ENCODE measurements around the gene SPINT1. TPM values are rescaled to one million over a fixed set of nuclear protein-coding genes. Genes with fewer than 3 reads are reported as not detected.
A peak's percentile ranks its signal among the peaks of the same experiment; 100 is the strongest.

SPINT1 gene
- total RNA-seq, 5 donors from 2014 or later (not counting 1 experiment from before 2014, with no cell fraction given), result 1.6 to 6.6 (median 5.1) TPM

DNA sequence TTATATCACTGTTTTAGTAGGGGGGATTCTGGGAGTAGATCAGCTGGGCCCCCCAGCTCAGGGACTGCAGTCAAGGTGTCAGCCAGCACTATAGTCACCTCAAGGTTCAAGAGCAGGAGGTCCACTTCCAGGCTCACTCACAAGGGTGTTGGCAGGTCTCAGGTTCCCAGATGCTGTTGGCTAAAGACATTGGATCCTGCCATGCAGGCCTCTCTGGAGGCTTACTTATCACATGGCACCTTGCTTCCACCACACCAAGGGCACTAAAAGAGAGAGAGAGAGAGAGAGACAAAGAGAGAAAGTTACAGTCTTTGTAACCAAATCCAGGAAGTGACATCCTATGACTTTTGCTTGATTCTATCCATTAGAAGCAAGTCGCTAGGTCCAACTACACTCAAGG, 7.8 kb upstream of the SPINT1 start:
- peaks cover 0 to 3% of the 10 kb centered on the region in 2 experiments for H3K27me3 ChIP-seq (replicated peaks in 1 of 2; ENCODE audit: control insufficient read depth in 2 of 2, extremely low read depth in 1 of 2, insufficient read depth in 2 of 2, low read length in 1 of 2)
- no peaks in the 10 kb centered on the region for H3K36me3 Mint-ChIP-seq
- H3K9me3 Mint-ChIP-seq, result no peaks in the 10 kb centered on the region
- WGBS (ENCODE audit: insufficient coverage), result 80% methylated on average over 1 of the region's 1 CpG
- H3K4me1 ChIP-seq (ENCODE audit: control insufficient read depth in 1 of 2, extremely low read depth in 1 of 2, insufficient read depth in 2 of 2, low read length in 2 of 2), result no peaks in the 10 kb centered on the region
- POLR2A ChIA-PET, result interaction anchor here in 1 of 2 donors (0.8 kb wide), 1 partner anchor 31 kb away, joined by 3 read pairs; no protein-coding TSS in a partner anchor
- H3K36me3 ChIP-seq (ENCODE audit: control insufficient read depth in 2 of 2, extremely low read depth in 1 of 2, insufficient read depth in 1 of 2, low read length in 1 of 2), result no peaks in the 10 kb centered on the region
- no peak overlapping the region for H3K4me3 Mint-ChIP-seq
- H3K4me3 ChIP-seq (ENCODE audit: control insufficient read depth in 1 of 2, extremely low read depth in 1 of 2, low read length in 1 of 2), result no peak overlapping the region
- no peaks in the 10 kb centered on the region for H3K4me1 Mint-ChIP-seq
- H3K27me3 Mint-ChIP-seq, result no peaks in the 10 kb centered on the region
- no peak for DNase-seq
- H3K9me3 ChIP-seq, result no peaks in the 10 kb centered on the region
- no peak overlapping the region for H3K27ac Mint-ChIP-seq
- CTCF ChIA-PET, result no interaction called here
- no peak for ATAC-seq (replicated peaks in 1 of 4)
- no peak overlapping the region for H3K27ac ChIP-seq (ENCODE audit: low read length)

DNA sequence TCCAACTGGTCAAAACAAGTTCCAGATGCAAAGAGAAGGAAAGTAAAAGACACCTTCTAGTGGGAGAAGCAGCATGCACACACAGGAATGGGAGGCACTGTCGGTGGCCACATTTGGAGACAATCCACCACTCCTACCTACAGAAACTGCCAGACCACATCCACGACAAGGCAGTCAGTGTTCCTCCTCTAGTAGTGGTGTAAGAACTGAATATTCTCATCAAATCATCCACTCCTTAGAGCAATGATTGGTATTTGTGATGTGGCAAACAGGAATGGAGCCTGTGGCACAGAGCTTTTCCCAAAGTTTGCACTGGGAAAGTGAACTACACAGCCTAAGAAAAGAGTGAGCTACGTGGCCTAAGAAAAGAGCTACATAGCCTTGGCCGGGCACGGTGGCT, 5.1 kb upstream of the SPINT1 start:
- 93% methylated on average over 3 of the region's 5 CpGs for WGBS (ENCODE audit: insufficient coverage)
- peaks cover 0 to 5% of the 10 kb centered on the region in 2 experiments for H3K4me1 ChIP-seq (ENCODE audit: control insufficient read depth in 1 of 2, extremely low read depth in 1 of 2, insufficient read depth in 2 of 2, low read length in 2 of 2)
- H3K27ac Mint-ChIP-seq, result no peak overlapping the region
- peaks cover 0 to 8% of the 10 kb centered on the region in 2 experiments for H3K27me3 ChIP-seq (replicated peaks in 1 of 2; ENCODE audit: control insufficient read depth in 2 of 2, extremely low read depth in 1 of 2, insufficient read depth in 2 of 2, low read length in 1 of 2)
- DNase-seq, result no peak
- no peaks in the 10 kb centered on the region for H3K36me3 Mint-ChIP-seq
- no peaks in the 10 kb centered on the region for H3K9me3 Mint-ChIP-seq
- CTCF ChIA-PET, result no interaction called here
- H3K9me3 ChIP-seq, result no peaks in the 10 kb centered on the region
- H3K4me3 ChIP-seq (ENCODE audit: control insufficient read depth in 1 of 2, extremely low read depth in 1 of 2, low read length in 1 of 2), result no peak overlapping the region
- peaks cover 4 to 5% of the 10 kb centered on the region in 2 donors for H3K27me3 Mint-ChIP-seq
- no peak for ATAC-seq (replicated peaks in 1 of 4)
- no peak overlapping the region for H3K27ac ChIP-seq (ENCODE audit: low read length)
- H3K4me1 Mint-ChIP-seq, result peaks cover 0 to 4% (median 4%) of the 10 kb centered on the region in 3 donors
- POLR2A ChIA-PET, result interaction anchor here (0.6 kb wide), 2 partner anchors 131 to 279 kb away, joined by 4 to 5 read pairs; no protein-coding TSS in a partner anchor
- H3K4me3 Mint-ChIP-seq, result no peak overlapping the region
- H3K36me3 ChIP-seq (ENCODE audit: control insufficient read depth in 2 of 2, extremely low read depth in 1 of 2, insufficient read depth in 1 of 2, low read length in 1 of 2), result no peaks in the 10 kb centered on the region

DNA sequence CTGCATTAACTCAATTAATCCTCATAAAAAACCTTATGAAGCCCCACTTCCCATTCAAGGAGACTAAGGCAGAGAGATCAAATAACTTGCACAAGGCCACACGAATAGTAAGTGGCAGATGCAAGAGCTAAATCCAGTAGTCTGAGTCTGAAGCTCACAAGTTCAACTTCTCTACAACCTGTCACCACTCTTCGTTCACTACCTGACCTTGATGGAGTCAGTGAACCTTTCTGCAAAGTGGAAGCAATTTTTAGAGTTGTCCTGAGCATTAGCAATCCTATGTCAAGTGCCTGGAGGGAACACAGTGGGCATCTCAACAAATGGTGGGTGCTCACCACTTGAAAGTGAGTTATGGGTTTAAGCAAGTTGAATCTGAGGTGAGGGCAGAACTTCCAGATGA, 2.1 kb upstream of the SPINT1 start:
- Mint-ChIP-seq H3K4me1 (peaks cover 12 to 20% (median 13%) of the 10 kb centered on the region in 3 donors), H3K36me3 (no peaks in the 10 kb centered on the region), H3K4me3 (peak overlapping the region in 1 of 3 donors; percentile 4), H3K27me3 (peaks cover 7% of the 10 kb centered on the region in 2 donors), H3K9me3 (no peaks in the 10 kb centered on the region), H3K27ac (no peak overlapping the region)
- DNase-seq (no peak), ATAC-seq (replicated peaks in 1 of 4) (no peak)
- ChIA-PET POLR2A (no interaction called here), CTCF (no interaction called here)
- Histone ChIP-seq H3K36me3 (ENCODE audit: control insufficient read depth in 2 of 2, extremely low read depth in 1 of 2, insufficient read depth in 1 of 2, low read length in 1 of 2) (no peaks in the 10 kb centered on the region), H3K4me1 (ENCODE audit: control insufficient read depth in 1 of 2, extremely low read depth in 1 of 2, insufficient read depth in 2 of 2, low read length in 2 of 2) (peaks cover 0 to 19% of the 10 kb centered on the region in 2 experiments), H3K9me3 (no peaks in the 10 kb centered on the region), H3K27me3 (replicated peaks in 1 of 2; ENCODE audit: control insufficient read depth in 2 of 2, extremely low read depth in 1 of 2, insufficient read depth in 2 of 2, low read length in 1 of 2) (peaks cover 0 to 29% of the 10 kb centered on the region in 2 experiments), H3K27ac (ENCODE audit: low read length) (no peak overlapping the region), H3K4me3 (ENCODE audit: control insufficient read depth in 1 of 2, extremely low read depth in 1 of 2, low read length in 1 of 2) (no peak overlapping the region)
- no CpG with 5 or more reads among the region's 2 CpGs for WGBS (ENCODE audit: insufficient coverage)

DNA sequence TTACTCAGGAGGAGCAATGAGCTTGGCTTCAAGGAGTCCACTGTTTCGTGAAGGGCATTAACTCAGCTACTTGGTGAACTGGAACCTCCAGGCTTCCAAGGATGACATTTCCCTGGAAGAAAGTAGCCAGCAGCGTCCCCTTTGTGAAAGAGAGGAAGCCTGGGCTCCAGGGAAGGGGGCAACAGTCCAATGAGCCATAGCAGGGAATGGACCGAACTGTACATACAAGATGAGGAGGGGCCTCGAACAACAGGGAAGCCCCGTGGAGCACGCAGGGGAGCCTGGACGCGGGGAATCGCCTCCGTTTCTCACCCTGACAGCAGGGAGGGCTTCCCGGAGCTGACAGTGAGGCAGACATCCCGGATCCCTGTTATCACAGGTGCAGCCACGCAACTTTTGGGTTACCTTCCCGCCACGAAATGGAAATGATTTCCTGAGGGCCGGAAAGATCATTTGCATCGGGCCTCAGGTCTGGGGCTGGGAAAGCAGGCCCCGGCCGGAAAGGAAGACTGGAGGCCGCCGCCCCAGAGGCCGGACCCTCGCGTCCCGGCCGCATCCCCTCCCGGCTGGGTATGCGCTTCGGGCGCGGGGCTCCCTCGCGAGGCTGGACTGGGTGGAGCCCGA, 475 bp upstream of the SPINT1 start:
- CTCF ChIA-PET, result no interaction called here
- Mint-ChIP-seq H3K4me3 (peak overlapping the region; percentile 72 to 77 (median 77)), H3K36me3 (no peaks in the 10 kb centered on the region), H3K27ac (no peak overlapping the region), H3K9me3 (no peaks in the 10 kb centered on the region), H3K4me1 (peaks cover 27 to 33% (median 29%) of the 10 kb centered on the region in 3 donors), H3K27me3 (peaks cover 7% of the 10 kb centered on the region in 2 donors)
- POLR2A ChIA-PET, result no interaction called here
- no peak for DNase-seq
- no peak for ATAC-seq (replicated peaks in 1 of 4)
- H3K4me1 ChIP-seq (ENCODE audit: control insufficient read depth in 1 of 2, extremely low read depth in 1 of 2, insufficient read depth in 2 of 2, low read length in 2 of 2), result peaks cover 0 to 30% of the 10 kb centered on the region in 2 experiments
- H3K36me3 ChIP-seq (ENCODE audit: control insufficient read depth in 2 of 2, extremely low read depth in 1 of 2, insufficient read depth in 1 of 2, low read length in 1 of 2), result no peaks in the 10 kb centered on the region
- 40% methylated on average over 33 of the region's 34 CpGs for WGBS (ENCODE audit: insufficient coverage)
- no peak overlapping the region for H3K27ac ChIP-seq (ENCODE audit: low read length)
- no peaks in the 10 kb centered on the region for H3K9me3 ChIP-seq
- no peak overlapping the region for H3K4me3 ChIP-seq (ENCODE audit: control insufficient read depth in 1 of 2, extremely low read depth in 1 of 2, low read length in 1 of 2)
- H3K27me3 ChIP-seq (replicated peaks in 1 of 2; ENCODE audit: control insufficient read depth in 2 of 2, extremely low read depth in 1 of 2, insufficient read depth in 2 of 2, low read length in 1 of 2), result peaks cover 0 to 29% of the 10 kb centered on the region in 2 experiments

DNA sequence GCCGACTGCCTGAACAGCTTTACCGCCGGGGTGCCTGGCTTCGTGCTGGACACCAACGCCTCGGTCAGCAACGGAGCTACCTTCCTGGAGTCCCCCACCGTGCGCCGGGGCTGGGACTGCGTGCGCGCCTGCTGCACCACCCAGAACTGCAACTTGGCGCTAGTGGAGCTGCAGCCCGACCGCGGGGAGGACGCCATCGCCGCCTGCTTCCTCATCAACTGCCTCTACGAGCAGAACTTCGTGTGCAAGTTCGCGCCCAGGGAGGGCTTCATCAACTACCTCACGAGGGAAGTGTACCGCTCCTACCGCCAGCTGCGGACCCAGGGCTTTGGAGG, 815 bp downstream of the SPINT1 start:
- Histone ChIP-seq H3K4me1 (ENCODE audit: control insufficient read depth in 1 of 2, extremely low read depth in 1 of 2, insufficient read depth in 2 of 2, low read length in 2 of 2) (peaks cover 0 to 30% of the 10 kb centered on the region in 2 experiments), H3K36me3 (ENCODE audit: control insufficient read depth in 2 of 2, extremely low read depth in 1 of 2, insufficient read depth in 1 of 2, low read length in 1 of 2) (no peaks in the 10 kb centered on the region), H3K27me3 (replicated peaks in 1 of 2; ENCODE audit: control insufficient read depth in 2 of 2, extremely low read depth in 1 of 2, insufficient read depth in 2 of 2, low read length in 1 of 2) (peaks cover 0 to 29% of the 10 kb centered on the region in 2 experiments), H3K27ac (ENCODE audit: low read length) (no peak overlapping the region), H3K9me3 (no peaks in the 10 kb centered on the region), H3K4me3 (ENCODE audit: control insufficient read depth in 1 of 2, extremely low read depth in 1 of 2, low read length in 1 of 2) (peak overlapping the region; percentile 59 to 64)
- H3K36me3 Mint-ChIP-seq, result no peaks in the 10 kb centered on the region
- CTCF ChIA-PET, result no interaction called here
- WGBS (ENCODE audit: insufficient coverage), result 2% methylated on average over 13 of the region's 28 CpGs
- peak overlapping the region in 1 of 2 donors; percentile 44 for H3K27ac Mint-ChIP-seq
- peak; percentile 62 to 74 (median 68) for ATAC-seq (replicated peaks in 1 of 4)
- H3K9me3 Mint-ChIP-seq, result no peaks in the 10 kb centered on the region
- H3K4me1 Mint-ChIP-seq, result peaks cover 27 to 33% (median 29%) of the 10 kb centered on the region in 3 donors
- peaks cover 7% of the 10 kb centered on the region in 2 donors for H3K27me3 Mint-ChIP-seq
- peak overlapping the region; percentile 79 to 83 (median 83) for H3K4me3 Mint-ChIP-seq
- peak in 28 of 35 experiments; percentile 8 to 45 (median 25) for DNase-seq
- POLR2A ChIA-PET, result interaction anchor here in 1 of 2 donors (0.6 kb wide), 1 partner anchor 36 kb away, joined by 3 read pairs; no protein-coding TSS in a partner anchor

DNA sequence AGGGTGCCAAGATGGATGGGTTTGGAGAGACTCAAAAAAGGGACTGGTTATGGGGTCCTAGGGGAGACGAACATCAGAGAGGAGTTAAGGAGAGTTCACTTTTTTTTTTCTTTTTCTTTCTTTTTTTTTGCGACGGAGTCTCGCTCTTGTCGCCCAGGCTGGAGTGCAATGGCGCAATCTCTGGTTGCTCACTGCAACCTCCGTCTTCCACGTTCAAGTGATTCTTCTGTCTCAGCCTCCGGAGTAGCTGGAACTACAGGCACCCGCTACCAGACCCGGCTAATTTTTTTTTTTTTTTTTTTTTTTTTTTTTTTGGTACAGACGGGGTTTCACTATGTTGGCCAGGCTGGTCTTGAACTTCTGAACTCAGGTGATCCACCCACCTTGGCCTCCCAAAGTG, 1.2 kb downstream of the SPINT1 start:
- Mint-ChIP-seq H3K9me3 (no peaks in the 10 kb centered on the region), H3K4me3 (peak overlapping the region; percentile 79 to 83 (median 83)), H3K4me1 (peaks cover 27 to 33% (median 29%) of the 10 kb centered on the region in 3 donors), H3K36me3 (no peaks in the 10 kb centered on the region), H3K27me3 (peaks cover 7% of the 10 kb centered on the region in 2 donors), H3K27ac (peak overlapping the region in 1 of 2 donors; percentile 44)
- no peak overlapping the region for H3K27ac ChIP-seq (ENCODE audit: low read length)
- H3K36me3 ChIP-seq (ENCODE audit: control insufficient read depth in 2 of 2, extremely low read depth in 1 of 2, insufficient read depth in 1 of 2, low read length in 1 of 2), result no peaks in the 10 kb centered on the region
- H3K4me3 ChIP-seq (ENCODE audit: control insufficient read depth in 1 of 2, extremely low read depth in 1 of 2, low read length in 1 of 2), result peak overlapping the region; percentile 59 to 64
- ChIA-PET POLR2A (interaction anchor here in 1 of 2 donors (0.6 kb wide), 1 partner anchor 36 kb away, joined by 3 read pairs; no protein-coding TSS in a partner anchor), CTCF (no interaction called here)
- peaks cover 0 to 29% of the 10 kb centered on the region in 2 experiments for H3K27me3 ChIP-seq (replicated peaks in 1 of 2; ENCODE audit: control insufficient read depth in 2 of 2, extremely low read depth in 1 of 2, insufficient read depth in 2 of 2, low read length in 1 of 2)
- ATAC-seq (replicated peaks in 1 of 4), result no peak
- WGBS (ENCODE audit: insufficient coverage), result 83% methylated on average over 2 of the region's 12 CpGs
- no peaks in the 10 kb centered on the region for H3K9me3 ChIP-seq
- peaks cover 0 to 30% of the 10 kb centered on the region in 2 experiments for H3K4me1 ChIP-seq (ENCODE audit: control insufficient read depth in 1 of 2, extremely low read depth in 1 of 2, insufficient read depth in 2 of 2, low read length in 2 of 2)
- no peak for DNase-seq

Data from T-cell (primary cell).